OCI-LY1 (cell line): ENCODE results near the gene TMCC2.
"Not testable (repeated sequence)": the region's sequence is repeated elsewhere in the genome, so short reads cannot be mapped to it uniquely, and the experiment has no call there.

Experiments
- H2AFZ ChIP-seq: fragments of 200-600 bp; sonication (generic), shearing (Covaris generic); 2 replicates; pipeline ENCODE4 v1.6.0; 2014; ENCODE audit warnings: antibody characterized with exemption, mild to moderate bottlenecking, low read length
- H3F3A ChIP-seq: fragments of 200-600 bp; sonication (generic), shearing (Covaris generic); 2 replicates; pipeline ENCODE4 v1.6.0; 2014; ENCODE audit warnings: mild to moderate bottlenecking, antibody characterized with exemption, low read length, moderate library complexity; ENCODE audit not compliant: insufficient read depth
- H3K27ac ChIP-seq: fragments of 200-600 bp; sonication (generic); 2 replicates; pipeline ENCODE4 v1.5.1; 2014; ENCODE audit warnings: low read length, mixed run types, mild to moderate bottlenecking, low read depth; ENCODE audit not compliant: poor library complexity, severe bottlenecking
- H3K27me3 ChIP-seq: fragments of 200-600 bp; sonication (generic); 2 replicates; pipeline ENCODE4 v1.6.0; 2014; ENCODE audit warnings: antibody characterized with exemption, mild to moderate bottlenecking, low read length, moderate library complexity; ENCODE audit not compliant: insufficient read depth
- H3K36me3 ChIP-seq: fragments of 200-600 bp; sonication (generic); 2 replicates; pipeline ENCODE4 v1.6.1; 2014; ENCODE audit warnings: mild to moderate bottlenecking, antibody characterized with exemption, low read length, moderate library complexity, mixed read lengths; ENCODE audit not compliant: insufficient read depth
- H3K4me1 ChIP-seq: fragments of 200-600 bp; sonication (generic); 2 replicates; pipeline ENCODE4 v1.5.1; 2014; ENCODE audit warnings: mild to moderate bottlenecking, low read length, moderate library complexity; ENCODE audit not compliant: insufficient read depth, severe bottlenecking
- H3K4me2 ChIP-seq: fragments of 200-600 bp; sonication (generic), shearing (Covaris generic); 2 replicates; pipeline ENCODE4 v1.6.1; 2014; ENCODE audit warnings: low read length
- H3K4me3 ChIP-seq: fragments of 200-600 bp; sonication (generic); 2 replicates; pipeline ENCODE4 v1.5.1; 2014; ENCODE audit warnings: low read length, low read depth, mild to moderate bottlenecking, mixed read lengths; ENCODE audit not compliant: poor library complexity, severe bottlenecking
- H3K79me2 ChIP-seq: fragments of 200-600 bp; shearing (Covaris generic); 2 replicates; pipeline ENCODE4 v1.6.1; 2016; ENCODE audit warnings: mixed run types, low read length, mixed read lengths; ENCODE audit not compliant: insufficient read depth
- H3K9ac ChIP-seq: fragments of 200-600 bp; sonication (generic), shearing (Covaris generic); 2 replicates; pipeline ENCODE4 v1.6.1; 2014; ENCODE audit warnings: mild to moderate bottlenecking, low read length, mixed read lengths
- H3K9me2 ChIP-seq: fragments of 200-600 bp; sonication (generic), shearing (Covaris generic); 2 replicates; pipeline ENCODE4 v1.6.1; 2014; ENCODE audit warnings: low read depth, mild to moderate bottlenecking, low read length, mixed read lengths
- H3K9me3 ChIP-seq: fragments of 200-600 bp; shearing (Covaris generic); 2 replicates; pipeline ENCODE4 v1.6.1; 2014; ENCODE audit warnings: low read length, mixed read lengths
- H4K20me1 ChIP-seq: fragments of 200-600 bp; sonication (generic), shearing (Covaris generic); 2 replicates; pipeline ENCODE4 v1.6.0; 2016; ENCODE audit warnings: mild to moderate bottlenecking, low read length; ENCODE audit not compliant: insufficient read depth
- CTCF ChIP-seq: fragments of 200-600 bp; sonication (generic), shearing (Covaris generic); IDR thresholded peaks from 2 replicates; pipeline ENCODE4 v1.5.1; 2017; ENCODE audit warnings: mild to moderate bottlenecking, antibody characterized with exemption, low read length, moderate library complexity, mixed read lengths
- EZH2 ChIP-seq: fragments of 200-600 bp; sonication (generic), shearing (Covaris generic); IDR thresholded peaks from 2 replicates; pipeline ENCODE4 v1.8.0; 2017; ENCODE audit warnings: borderline replicate concordance, mixed run types, mild to moderate bottlenecking, antibody characterized with exemption, low read length, moderate library complexity, mixed read lengths

TMCC2 gene

GRCh38 chr1:205230982-205231381, 3.2 kb downstream of the TMCC2 start:
- no peaks in the 10 kb centered on the region for H3K79me2 ChIP-seq
- H3K27ac ChIP-seq = no peak overlapping the region
- H3K4me2 ChIP-seq = no peak overlapping the region
- no peak overlapping the region for H3K4me3 ChIP-seq
- TF ChIP-seq CTCF = no peak
- TF ChIP-seq EZH2 = no peak
- no peaks in the 10 kb centered on the region for H3K36me3 ChIP-seq
- no peaks in the 10 kb centered on the region for H3K9me3 ChIP-seq
- H2AFZ ChIP-seq = no peak overlapping the region
- H3K9me2 ChIP-seq = no peaks in the 10 kb centered on the region
- peaks cover 36% of the 10 kb centered on the region for H3K4me1 ChIP-seq
- no peaks in the 10 kb centered on the region for H3F3A ChIP-seq
- H3K9ac ChIP-seq = no peak overlapping the region
- H3K27me3 ChIP-seq = no peaks in the 10 kb centered on the region
- H4K20me1 ChIP-seq = no peaks in the 10 kb centered on the region

- Histone ChIP-seq H3K36me3 (no peaks in the 10 kb centered on the region), H3K27me3 (no peaks in the 10 kb centered on the region), H4K20me1 (no peaks in the 10 kb centered on the region), H3K4me3 (no peak overlapping the region), H3F3A (no peaks in the 10 kb centered on the region), H3K4me1 (peaks cover 27% of the 10 kb centered on the region), H2AFZ (no peak overlapping the region), H3K9me3 (no peaks in the 10 kb centered on the region), H3K9me2 (no peaks in the 10 kb centered on the region), H3K9ac (no peak overlapping the region), H3K27ac (no peak overlapping the region), H3K4me2 (no peak overlapping the region), H3K79me2 (no peaks in the 10 kb centered on the region)
- TF ChIP-seq EZH2 (no peak), CTCF (no peak)
These were observed 4.5 kb downstream of the TMCC2 start for GRCh38 chr1:205232127-205232820.

GRCh38 chr1:205232945-205233397, 5.2 kb downstream of the TMCC2 start:
- no peaks in the 10 kb centered on the region for H3K9me2 ChIP-seq
- TF ChIP-seq EZH2 (no peak), CTCF (no peak)

GRCh38 chr1:205233986-205234385, 6.2 kb downstream of the TMCC2 start:
- not testable (repeated sequence) for H3K27me3 ChIP-seq

More at GRCh38 chr1:205232945-205233397, 5.2 kb downstream of the TMCC2 start:
- H3K36me3 ChIP-seq = no peaks in the 10 kb centered on the region
- H3F3A ChIP-seq = no peaks in the 10 kb centered on the region
- no peaks in the 10 kb centered on the region for H3K27me3 ChIP-seq
- no peaks in the 10 kb centered on the region for H3K79me2 ChIP-seq
- H3K27ac ChIP-seq = no peak overlapping the region
- H3K4me1 ChIP-seq = peaks cover 24% of the 10 kb centered on the region
- no peaks in the 10 kb centered on the region for H3K9me3 ChIP-seq
- H3K4me2 ChIP-seq = no peak overlapping the region
- H3K4me3 ChIP-seq = no peak overlapping the region
- H3K9ac ChIP-seq = no peak overlapping the region
- H2AFZ ChIP-seq = no peak overlapping the region
- no peaks in the 10 kb centered on the region for H4K20me1 ChIP-seq

More at GRCh38 chr1:205233986-205234385, 6.2 kb downstream of the TMCC2 start:
- not testable (repeated sequence) for H3K79me2 ChIP-seq, H3K36me3 ChIP-seq, H3K4me2 ChIP-seq, H3K4me3 ChIP-seq, H2AFZ ChIP-seq, H3K9me3 ChIP-seq, H3K9ac ChIP-seq, H3K27ac ChIP-seq, H3F3A ChIP-seq, H4K20me1 ChIP-seq, H3K9me2 ChIP-seq
- H3K4me1 ChIP-seq = peaks cover 14% of the 10 kb centered on the region
